IMR-90 (cell line): ENCODE measurements around the gene TMEM253. TPM values are rescaled to one million over a fixed set of nuclear protein-coding genes. Genes with fewer than 3 reads are reported as not detected.

Experiments
- ATAC-seq: fragments of 200-7000 bp; cut with Tn5 transposase; 2 replicates; pipeline ENCODE4 v1.9.1; 2020; ENCODE audit warnings: low read depth, mild to moderate bottlenecking, moderate library complexity
- BruUV-seq: library from RNA; stranded (reverse); fragments of 400-500 nt; replicated peaks from 2 replicates; lab custom pipeline; 2021; lab: Mats Ljungman, UMichigan
- CTCF ChIA-PET: fragments of 300-600 bp; formaldehyde crosslinking; extraction: SDS; loops from one replicate; lab custom pipeline; 2021; ENCODE audit warnings: antibody characterized with exemption; lab: Yijun Ruan, JAX
- POLR2A ChIA-PET: fragments of 300-600 bp; sonication (Branson Sonifier 250); formaldehyde crosslinking; loops from one replicate; lab custom pipeline; 2022; ENCODE audit warnings: antibody characterized with exemption; ENCODE audit not compliant: unreplicated experiment; lab: Charles Lee
- DNase-seq: peaks from one replicate; pipeline ENCODE4 v3.0.0; 2013
- H2AFZ ChIP-seq: replicated peaks from 2 replicates; pipeline ENCODE3; 2013; ENCODE audit warnings: low read length, mild to moderate bottlenecking; ENCODE audit not compliant: poor library complexity
- H2AK5ac ChIP-seq: 2 replicates; pipeline ENCODE4 v1.6.1; 2013; ENCODE audit warnings: low read depth, low read length, inconsistent platforms
- H2AK9ac ChIP-seq: replicated peaks from 2 replicates; pipeline ENCODE3; 2013; ENCODE audit warnings: mild to moderate bottlenecking, low read depth, low read length, moderate library complexity; ENCODE audit not compliant: poor library complexity
- H2BK120ac ChIP-seq: 2 replicates; pipeline ENCODE4 v1.6.1; 2013; ENCODE audit warnings: low read depth, low read length, inconsistent platforms
- H2BK15ac ChIP-seq: 3 replicates; pipeline ENCODE4 v1.6.1; 2013; ENCODE audit warnings: low read depth, low read length, inconsistent platforms
- H2BK20ac ChIP-seq: 2 replicates; pipeline ENCODE4 v1.6.1; 2013; ENCODE audit warnings: low read depth, mild to moderate bottlenecking, inconsistent platforms, low read length, moderate library complexity
- H2BK5ac ChIP-seq: 2 replicates; pipeline ENCODE4 v1.6.1; 2013; ENCODE audit warnings: mild to moderate bottlenecking, low read depth, low read length, inconsistent platforms; ENCODE audit not compliant: poor library complexity, severe bottlenecking
- H3K14ac ChIP-seq: replicated peaks from 2 replicates; pipeline ENCODE4 v1.6.1; 2013; ENCODE audit warnings: low read depth, low read length, inconsistent platforms
- H3K18ac ChIP-seq: 2 replicates; pipeline ENCODE4 v1.6.1; 2013; ENCODE audit warnings: low read depth, low read length, control low read depth
- H3K23ac ChIP-seq: 2 replicates; pipeline ENCODE4 v1.6.1; 2013; ENCODE audit warnings: low read depth, low read length, inconsistent platforms
- H3K27ac ChIP-seq: 2 replicates; pipeline ENCODE4 v1.5.1; 2013; ENCODE audit warnings: mild to moderate bottlenecking, control low read depth, low read length; ENCODE audit not compliant: insufficient read depth
- H3K27me3 ChIP-seq: 2 replicates; pipeline ENCODE4 v1.6.1; 2013; ENCODE audit warnings: low read length; ENCODE audit not compliant: control insufficient read depth, insufficient read depth
- H3K36me3 ChIP-seq: 2 replicates; pipeline ENCODE4 v1.6.1; 2013; ENCODE audit warnings: low read length, mixed read lengths; ENCODE audit not compliant: control insufficient read depth, insufficient read depth
- H3K4ac ChIP-seq: 2 replicates; pipeline ENCODE4 v1.6.1; 2013; ENCODE audit warnings: low read depth, low read length, inconsistent platforms
- H3K4me1 ChIP-seq: 2 replicates; pipeline ENCODE4 v1.6.1; 2013; ENCODE audit warnings: low read length, mixed read lengths; ENCODE audit not compliant: control insufficient read depth, insufficient read depth
- H3K4me2 ChIP-seq: 2 replicates; pipeline ENCODE4 v1.6.1; 2013; ENCODE audit warnings: low read depth, mild to moderate bottlenecking, control low read depth, low read length, moderate library complexity
- H3K4me3 ChIP-seq: 2 replicates; pipeline ENCODE4 v1.5.1; 2013; ENCODE audit warnings: low read depth, mild to moderate bottlenecking, control low read depth, low read length, moderate library complexity; ENCODE audit not compliant: insufficient read depth
- H3K56ac ChIP-seq: 2 replicates; pipeline ENCODE4 v1.6.1; 2013; ENCODE audit warnings: low read length, inconsistent platforms; ENCODE audit not compliant: insufficient read depth; ENCODE audit errors: extremely low read depth
- H3K79me1 ChIP-seq, 2 experiments: 2 replicates each; pipeline ENCODE4 v1.6.1; 2013; ENCODE audit warnings: low read length in 2 of 2, inconsistent platforms in 1 of 2, low read depth in 1 of 2
- H3K9ac ChIP-seq: 2 replicates; pipeline ENCODE4 v1.6.1; 2013; ENCODE audit warnings: low read depth, low read length, control low read depth
- H3K9me1 ChIP-seq: 2 replicates; pipeline ENCODE4 v1.6.1; 2013; ENCODE audit warnings: low read length, inconsistent platforms; ENCODE audit not compliant: insufficient read depth
- H3K9me3 ChIP-seq: 2 replicates; pipeline ENCODE4 v1.6.1; 2013; ENCODE audit warnings: low read length; ENCODE audit not compliant: control insufficient read depth, insufficient read depth
- H4K20me1 ChIP-seq: 2 replicates; pipeline ENCODE4 v1.6.1; 2013; ENCODE audit warnings: low read length, inconsistent platforms; ENCODE audit not compliant: insufficient read depth
- H4K5ac ChIP-seq: 2 replicates; pipeline ENCODE4 v1.6.1; 2013; ENCODE audit warnings: mild to moderate bottlenecking, low read depth, low read length, control low read depth
- H4K8ac ChIP-seq, 2 experiments: 2 replicates each; pipeline ENCODE4 v1.6.1; 2013; ENCODE audit warnings: low read depth in 2 of 2, low read length in 2 of 2, control low read depth in 1 of 2, inconsistent platforms in 1 of 2
- H4K91ac ChIP-seq: 2 replicates; pipeline ENCODE4 v1.6.1; 2013; ENCODE audit warnings: low read depth, low read length, inconsistent platforms; ENCODE audit not compliant: insufficient read depth
- CEBPB ChIP-seq: IDR thresholded peaks from 2 replicates; pipeline ENCODE4 v1.6.1; 2012; ENCODE audit warnings: low read depth, low read length, improper control_type of control experiment
- CTCF ChIP-seq: conservative IDR thresholded peaks from 2 replicates; pipeline ENCODE4 v1.5.1; 2012; ENCODE audit warnings: mild to moderate bottlenecking, low read depth, low read length, improper control_type of control experiment
- ELK1 ChIP-seq: fragments of 150-350 bp; IDR thresholded peaks from 2 replicates; pipeline ENCODE4 v1.6.1; 2016; ENCODE audit warnings: low read depth, mild to moderate bottlenecking, low read length, moderate library complexity, borderline replicate concordance
- FOS ChIP-seq: fragments of 150-350 bp; IDR thresholded peaks from 2 replicates; pipeline ENCODE4 v1.6.1; 2016; ENCODE audit warnings: low read depth, low read length
- MAFK ChIP-seq: IDR thresholded peaks from 2 replicates; pipeline ENCODE4 v1.6.1; 2012; ENCODE audit warnings: low read depth, low read length, improper control_type of control experiment
- MAZ ChIP-seq: IDR thresholded peaks from 2 replicates; pipeline ENCODE4 v1.6.1; 2012; ENCODE audit warnings: low read depth, mild to moderate bottlenecking, low read length, improper control_type of control experiment, moderate library complexity, borderline replicate concordance
- MXI1 ChIP-seq: IDR thresholded peaks from 2 replicates; pipeline ENCODE4 v1.6.1; 2012; ENCODE audit warnings: low read depth, mild to moderate bottlenecking, low read length, moderate library complexity, borderline replicate concordance
- NFE2L2 ChIP-seq: fragments of 150-350 bp; IDR thresholded peaks from 2 replicates; pipeline ENCODE4 v1.6.1; 2016; ENCODE audit warnings: low read depth, mild to moderate bottlenecking, low read length
- POLR2A ChIP-seq: IDR thresholded peaks from 2 replicates; pipeline ENCODE4 v1.6.1; 2012; ENCODE audit warnings: mild to moderate bottlenecking, low read depth, low read length
- RAD21 ChIP-seq: IDR thresholded peaks from 2 replicates; pipeline ENCODE4 v1.6.1; 2012; ENCODE audit warnings: low read length, improper control_type of control experiment
- RCOR1 ChIP-seq: IDR thresholded peaks from 2 replicates; pipeline ENCODE4 v1.6.1; 2012; ENCODE audit warnings: mild to moderate bottlenecking, low read length, improper control_type of control experiment; ENCODE audit not compliant: insufficient replicate concordance
- RFX5 ChIP-seq: IDR thresholded peaks from 2 replicates; pipeline ENCODE4 v1.8.0; 2012; ENCODE audit warnings: low read depth, mild to moderate bottlenecking, low read length, moderate library complexity
- SMC3 ChIP-seq: fragments of 150-350 bp; IDR thresholded peaks from 2 replicates; pipeline ENCODE4 v1.6.1; 2016; ENCODE audit warnings: low read depth, mild to moderate bottlenecking, antibody characterized with exemption, low read length, moderate library complexity
- USF2 ChIP-seq: fragments of 150-350 bp; IDR thresholded peaks from 2 replicates; pipeline ENCODE4 v1.6.1; 2017; ENCODE audit warnings: mild to moderate bottlenecking, antibody characterized with exemption, low read length, low read depth
- WGBS, 2 experiments: methylation state at CpG; one replicate each; pipeline versions ENCODE4 v1.1.5 to v1.1.7; 2013; ENCODE audit warnings: missing lambda C conversion rate in 2 of 2; ENCODE audit not compliant: insufficient read length in 1 of 2; ENCODE audit errors: extremely low coverage in 2 of 2; 5-methylcytosine and 5-hydroxymethylcytosine counted together
- dilution Hi-C: fragments of 300-500 bp; cut with HindIII; formaldehyde crosslinking; loops from one replicate; pipeline ENCODE4 v1.14.3; 2018; ENCODE audit warnings: low sequenced_read_pairs; ENCODE audit not compliant: unreplicated experiment
- in situ Hi-C: fragments of 300-500 bp; cut with MboI; formaldehyde crosslinking; loops from 3 replicates; pipeline ENCODE4 v1.14.3; 2019; ENCODE audit warnings: low sequenced_read_pairs, inconsistent platforms, mixed read lengths
- intact Hi-C: fragments of 100-400 bp; cut with micrococcal nuclease; formaldehyde crosslinking; loops from 2 replicates; pipeline ENCODE4 v1.10.0; 2022
- polyA plus RNA-seq, 3 experiments: library from polyadenylated mRNA; depleted of rRNA; stranded (reverse); fragments of >200 nt; gene quantifications; 2 replicates each; pipeline ENCODE4 v1.2.3, GENCODE V29; 2012; ENCODE audit warnings: low replicate concordance in 1 of 3
- total RNA-seq: library from RNA; depleted of rRNA; stranded (reverse); fragments of >200 nt; gene quantifications from 2 replicates; pipeline ENCODE4 v1.2.3, GENCODE V29; 2012

The TMEM253 gene
- total and polyA plus RNA-seq, 2 of the 4 experiments (the other 2 are of a cell fraction): 0.07 TPM; not detected in 1

DNA sequence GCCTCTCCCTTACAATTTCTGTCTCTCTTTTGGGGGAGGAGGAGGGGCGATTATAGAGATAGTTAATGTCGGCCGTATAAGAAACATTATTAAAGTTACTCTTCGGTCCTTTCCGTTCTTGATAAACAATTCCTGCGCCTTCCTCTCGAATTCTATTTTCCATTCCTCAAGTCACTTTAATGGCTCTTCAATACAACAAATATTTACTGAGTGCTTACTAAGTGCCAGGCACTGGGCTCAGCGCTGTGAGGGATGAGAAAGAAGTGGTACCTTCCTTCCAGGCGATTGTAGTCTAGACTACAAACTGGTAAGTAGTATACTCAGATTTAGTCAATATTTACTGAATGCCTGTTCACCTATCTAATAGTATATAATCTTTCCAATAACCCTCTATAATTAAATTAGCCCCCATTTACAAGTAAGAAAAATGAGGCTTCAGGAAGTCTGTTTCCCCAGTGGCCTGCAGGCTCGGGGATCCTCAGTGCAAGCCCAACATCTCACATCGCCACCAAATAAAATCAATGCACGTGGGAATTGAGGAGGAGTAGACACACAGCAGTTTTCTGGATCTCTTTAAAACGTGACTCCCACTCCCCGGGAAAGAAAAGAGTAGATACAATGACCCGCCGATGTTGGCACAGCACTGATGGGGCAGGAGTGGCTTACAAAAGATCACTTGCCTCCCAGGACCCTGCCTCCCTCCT lies 1.8 kb upstream of the TMEM253 start:
- intact Hi-C loops (no loop called here), in situ Hi-C loops (loop anchor here (25.0 kb wide), 2 partner anchors 637 to 762 kb away; partner anchors contain the start of genes APEX1, CCNB1IP1, OSGEP and PARP2), dilution Hi-C loops (no loop called here)
- 0 out of 3 replicates have a peak overlapping the region, but pooled peaks have one; percentile 12 for H2BK15ac ChIP-seq
- peak overlapping the region; percentile 85 for H3K18ac ChIP-seq
- H4K20me1 ChIP-seq: no peaks in the 10 kb centered on the region; the same call in 1 of the 2 replicates
- peaks cover 2% of the 10 kb centered on the region; the same call in 1 of the 2 replicates for H3K4me1 ChIP-seq
- H2BK5ac ChIP-seq: no peak overlapping the region
- no peaks in the 10 kb centered on the region for H3K9me3 ChIP-seq
- H4K5ac ChIP-seq: peak overlapping the region; percentile 52
- peak overlapping the region; percentile 63 for H3K14ac ChIP-seq
- no peaks in the 10 kb centered on the region for H3K36me3 ChIP-seq
- H3K4me2 ChIP-seq: peak overlapping the region; percentile 96
- H3K4ac ChIP-seq: peak overlapping the region; percentile 54
- peak overlapping the region; percentile 65 for H3K27ac ChIP-seq
- DNase-seq (no peak), ATAC-seq (no peak)
- peak overlapping the region; percentile 38 for H4K91ac ChIP-seq
- H2AFZ ChIP-seq: peak overlapping the region; percentile 60
- no peaks in the 10 kb centered on the region for H3K27me3 ChIP-seq
- H3K9me1 ChIP-seq: peaks cover 3% of the 10 kb centered on the region; the same call in 1 of the 2 replicates
- no peak overlapping the region for H2BK20ac ChIP-seq
- 0 out of 2 replicates have a peak overlapping the region, but pooled peaks have one; percentile 3 for H2BK120ac ChIP-seq
- WGBS, 2 experiments: no CpG with 5 or more reads among the region's 16 CpGs
- peak overlapping the region; percentile 65 for H2AK5ac ChIP-seq
- no peak overlapping the region for H2AK9ac ChIP-seq
- peak overlapping the region; percentile 84 for H3K9ac ChIP-seq
- H3K23ac ChIP-seq: peak overlapping the region; percentile 59; the same call in 1 of the 2 replicates
- CTCF ChIA-PET: interaction anchor here (1.5 kb wide), 1 partner anchor 30 kb away, joined by 11 read pairs; no protein-coding TSS in a partner anchor
- H4K8ac ChIP-seq: peak overlapping the region; percentile 49 to 87
- H3K79me1 ChIP-seq: 0 out of 4 replicates have a peak, but pooled peaks cover 0 to 2% of the 10 kb centered on the region in 2 experiments
- POLR2A ChIA-PET: no interaction called here
- BruUV-seq: no TSS peak
- H3K4me3 ChIP-seq: peak overlapping the region; percentile 55
- H3K56ac ChIP-seq: 0 out of 2 replicates have a peak overlapping the region, but pooled peaks have one; percentile 31
- TF ChIP-seq MAZ (no peak), NFE2L2 (no peak), MAFK (no peak), CEBPB (no peak), SMC3 (no peak), RCOR1 (no peak), USF2 (no peak), RAD21 (no peak), MXI1 (no peak), RFX5 (no peak), FOS (no peak), POLR2A (no peak), ELK1 (no peak), CTCF (no peak)
